Right lobe of liver (tissue), 4 donors: ENCODE data around the gene OPN3.

ENCODE experiments used
- CTCF ChIP-seq, 4 donors: fragments of 200-600 bp in 3 of 4; fragments of 450-650 bp in 1 of 4; IDR thresholded peaks; one replicate each; pipeline versions ENCODE4 v1.5.1 to v1.8.0; 2016 to 2022; ENCODE audit warnings: antibody characterized with exemption in 4 of 4, mild to moderate bottlenecking in 2 of 4
- POLR2A ChIP-seq: fragments of 450-650 bp; IDR thresholded peaks from one replicate; pipeline ENCODE4 v1.6.1; 2017; ENCODE audit warnings: antibody characterized with exemption, mild to moderate bottlenecking
- donor health status: DM: no; HTN: no; CAD: no.
- donor health status: DM: no; HTN: no; CAD: no.
- donor health status: DM: no; HTN: yes; CAD: no.

- TF ChIP-seq CTCF (IDR thresholded peaks at IDR 0.05) (no peak), POLR2A (no peak)
Measured at GRCh38 chr1:241677201-241677600, 37.0 kb upstream of the OPN3 start.
